ENCODE measurements around the gene LLCFC1. TPM values are rescaled to one million over a fixed set of nuclear protein-coding genes. Genes with fewer than 3 reads are reported as not detected.

The LLCFC1 gene
- total and polyA plus RNA-seq, 8 donors, result not detected

- Histone ChIP-seq H3K36me3 (no peaks in the 10 kb centered on the region), H3K4me1 (no peaks in the 10 kb centered on the region), H3K4me3 (no peak overlapping the region), H3K9me3 (no peaks in the 10 kb centered on the region), H3K27me3 (no peaks in the 10 kb centered on the region), H3K27ac (no peak overlapping the region)
- FAIRE-seq (no peak), ATAC-seq (no peak), DNase-seq (no peak)
- intact Hi-C loops (cut with DNase I), result no loop called here
- WGBS, 2 donors, result 66 to 67% methylated on average over 8 of the region's 8 CpGs
- TF ChIP-seq CTCF (IDR thresholded peaks at IDR 0.05), result no peak
Measured at GRCh38 chr7:142927949-142928348, 11.3 kb upstream of the LLCFC1 start.

- intact Hi-C loops (cut with DNase I), result no loop called here
- H3K9me3 ChIP-seq, result no peaks in the 10 kb centered on the region
- no peaks in the 10 kb centered on the region for H3K36me3 ChIP-seq
- TF ChIP-seq CTCF (IDR thresholded peaks at IDR 0.05), result no peak
- no peak overlapping the region for H3K4me3 ChIP-seq
- WGBS, 2 donors, result 78 to 86% methylated on average over 11 of the region's 11 CpGs
- DNase-seq (no peak), ATAC-seq (no peak), FAIRE-seq (no peak)
- no peaks in the 10 kb centered on the region for H3K27me3 ChIP-seq
- no peaks in the 10 kb centered on the region for H3K4me1 ChIP-seq
- no peak overlapping the region for H3K27ac ChIP-seq
Measured at GRCh38 chr7:142930126-142930730, 9.1 kb upstream of the LLCFC1 start.

- no peaks in the 10 kb centered on the region for H3K4me1 ChIP-seq
- no peak overlapping the region for H3K27ac ChIP-seq
- no peaks in the 10 kb centered on the region for H3K27me3 ChIP-seq
- WGBS, 2 donors, result 63 to 70% methylated on average over 5 of the region's 5 CpGs
- intact Hi-C loops (cut with DNase I), result no loop called here
- H3K36me3 ChIP-seq, result no peaks in the 10 kb centered on the region
- FAIRE-seq (no peak), DNase-seq (no peak), ATAC-seq (no peak)
- H3K9me3 ChIP-seq, result no peaks in the 10 kb centered on the region
- TF ChIP-seq CTCF (IDR thresholded peaks at IDR 0.05), result no peak
- no peak overlapping the region for H3K4me3 ChIP-seq
Measured at GRCh38 chr7:142932386-142933091, 6.7 kb upstream of the LLCFC1 start.

- Histone ChIP-seq H3K4me3 (no peak overlapping the region), H3K27me3 (no peaks in the 10 kb centered on the region), H3K4me1 (no peaks in the 10 kb centered on the region), H3K36me3 (no peaks in the 10 kb centered on the region), H3K9me3 (no peaks in the 10 kb centered on the region), H3K27ac (no peak overlapping the region)
- WGBS, 2 donors, result 88% methylated on average over 7 of the region's 7 CpGs
- FAIRE-seq (no peak), DNase-seq (no peak), ATAC-seq (no peak)
- no peak for TF ChIP-seq CTCF (IDR thresholded peaks at IDR 0.05)
- intact Hi-C loops (cut with DNase I), result no loop called here
Measured at GRCh38 chr7:142933092-142933475, 6.2 kb upstream of the LLCFC1 start.

- DNase-seq (no peak), FAIRE-seq (no peak), ATAC-seq (no peak)
- Histone ChIP-seq H3K36me3 (no peaks in the 10 kb centered on the region), H3K27me3 (no peaks in the 10 kb centered on the region), H3K4me1 (no peaks in the 10 kb centered on the region), H3K27ac (no peak within 1 kb of the TSS), H3K9me3 (no peaks in the 10 kb centered on the region), H3K4me3 (no peak within 1 kb of the TSS)
- WGBS, 2 donors, result 79 to 81% methylated on average over 4 of the region's 4 CpGs
- TF ChIP-seq CTCF (IDR thresholded peaks at IDR 0.05), result no peak
- intact Hi-C loops (cut with DNase I), result no loop called here
Measured at GRCh38 chr7:142933624-142934023, 5.7 kb upstream of the LLCFC1 start, which contains the start of gene TRPV5. TRPV5 (minus strand) TSS chr7:142933746; CDS start chr7:142933459, 287 bp downstream.
